ENCODE data around the gene MRPL34. TPM values are rescaled to one million over a fixed set of nuclear protein-coding genes. Genes with fewer than 3 reads are reported as not detected.

The MRPL34 gene
- total and polyA plus RNA-seq, 9 of the 15 experiments (the other 6 are each of a cell fraction or from before 2014, with no cell fraction given), result 11.5 to 256 (median 72.5) TPM

- TF ChIP-seq ZNF584 (CRISPR knock-in tag; IDR thresholded peaks at IDR 0.05; ENCODE audit: low read depth) (no peak), BRD4 (IDR thresholded peaks at IDR 0.05) (peak; percentile 39; the same call in 1 of the 2 replicates), CCAR2 (IDR thresholded peaks at IDR 0.05; ENCODE audit: low read depth, low read length) (no peak), CHAMP1 (IDR thresholded peaks at IDR 0.05) (no peak), BCOR (IDR thresholded peaks at IDR 0.05) (peak; percentile 99), ZNF217 (CRISPR knock-in tag; IDR thresholded peaks at IDR 0.05) (no peak), GABPB1 (CRISPR knock-in tag; IDR thresholded peaks at IDR 0.05) (peak; percentile 52; the same call in 1 of the 2 replicates), ELF2 (CRISPR knock-in tag; IDR thresholded peaks at IDR 0.05) (0 out of 2 replicates have a peak, but pooled peaks have one; percentile 14), HINFP (tag; conservative IDR thresholded peaks at IDR 0.05; ENCODE audit: low read depth) (no peak), NFE2L1 (tag; IDR thresholded peaks at IDR 0.05; ENCODE audit: borderline replicate concordance, low read depth) (no peak), ZBTB8A (IDR thresholded peaks at IDR 0.05; ENCODE audit: partially characterized antibody) (no peak), PHB2 (IDR thresholded peaks at IDR 0.05; ENCODE audit: low read depth) (no peak), KLF10 (CRISPR knock-in tag; IDR thresholded peaks at IDR 0.05) (no peak), MITF (IDR thresholded peaks at IDR 0.05) (0 out of 2 replicates have a peak, but pooled peaks have one; percentile 6), AFF1 (IDR thresholded peaks at IDR 0.05; ENCODE audit: low read depth in 1 of 2, partially characterized antibody in 2 of 2) (peak in 1 of 2 experiments; percentile 57), HMG20A (CRISPR knock-in tag; conservative IDR thresholded peaks at IDR 0.05) (no peak), CBX5 (IDR thresholded peaks at IDR 0.05; ENCODE audit: borderline replicate concordance, low read depth) (no peak), NRF1 (conservative IDR thresholded peaks at IDR 0.05 in 1 of 2, IDR thresholded peaks at IDR 0.05 in 1 of 2) (no peak), ZNF354B (CRISPR knock-in tag; IDR thresholded peaks at IDR 0.05) (no peak)
Measured at GRCh38 chr19:17333611-17334413, 28.1 kb downstream of the MRPL34 start (continued).

Data from K562 (cell line).